Retinal pigment epithelial cell (primary cell): ENCODE results near the gene PRKAA2.

Experiments used
- DNase-seq: peaks from one replicate; pipeline ENCODE4 v3.0.0-alpha.2; 2010; ENCODE audit warnings: low read depth
- H3K4me3 ChIP-seq: 2 replicates; pipeline ENCODE4 v1.5.1; 2011; ENCODE audit warnings: mild to moderate bottlenecking, low read length, control low read depth, moderate library complexity
- CTCF ChIP-seq: conservative IDR thresholded peaks from 2 replicates; pipeline ENCODE4 v1.5.1; 2011; ENCODE audit warnings: low read depth, low read length, control low read depth, inconsistent platforms

PRKAA2 gene

GRCh38 chr1:56655991-56656613 lies 11.0 kb downstream of the PRKAA2 start:
- DNase-seq = no peak
- no peak overlapping the region for H3K4me3 ChIP-seq

GRCh38 chr1:56658254-56658653 lies 13.1 kb downstream of the PRKAA2 start:
- no peak for TF ChIP-seq CTCF
- H3K4me3 ChIP-seq = no peak overlapping the region

More at GRCh38 chr1:56655991-56656613, 11.0 kb downstream of the PRKAA2 start:
- TF ChIP-seq CTCF = no peak

GRCh38 chr1:56660293-56660692 lies 15.2 kb downstream of the PRKAA2 start:
- H3K4me3 ChIP-seq = no peak overlapping the region
- no peak for DNase-seq
- no peak for TF ChIP-seq CTCF

More at GRCh38 chr1:56658254-56658653, 13.1 kb downstream of the PRKAA2 start:
- no peak for DNase-seq

- no peak for DNase-seq
- no peak for TF ChIP-seq CTCF
- no peak overlapping the region for H3K4me3 ChIP-seq
Measured at GRCh38 chr1:56663846-56664245, 18.7 kb downstream of the PRKAA2 start.

- no peak for DNase-seq
- no peak for TF ChIP-seq CTCF
- H3K4me3 ChIP-seq = no peak overlapping the region
Measured at GRCh38 chr1:56665384-56665783, 20.3 kb downstream of the PRKAA2 start.

GRCh38 chr1:56666112-56666608 lies 21.0 kb downstream of the PRKAA2 start:
- H3K4me3 ChIP-seq = no peak overlapping the region
- TF ChIP-seq CTCF = no peak
- no peak for DNase-seq

- no peak for DNase-seq
- no peak overlapping the region for H3K4me3 ChIP-seq
- TF ChIP-seq CTCF = no peak
Measured at GRCh38 chr1:56670350-56670749, 25.2 kb downstream of the PRKAA2 start.
